ENCODE measurements around the gene PITPNC1.

GRCh38 chr17:67624886-67625656 is 248.0 kb downstream of the PITPNC1 start:
- no peak for TF ChIP-seq CTCF (IDR thresholded peaks at IDR 0.05)
- no peak for TF ChIP-seq POLR2A (IDR thresholded peaks at IDR 0.05)

Measured in esophagus squamous epithelium (tissue), 4 donors.